Breast epithelium (tissue), 3 donors: Measurements from ENCODE around the gene WDR86.

Source experiments
- POLR2AphosphoS5 ChIP-seq, 3 donors: sonication (generic); formaldehyde crosslinking; IDR thresholded peaks; one replicate each; pipeline ENCODE4 v1.6.1; 2017; ENCODE audit warnings: antibody characterized with exemption in 3 of 3
- TF ChIP-seq, protein P1 (sequence below), 3 donors: fragments of 450-650 bp; IDR thresholded peaks; one replicate each; pipeline ENCODE4 v1.5.1; 2016 to 2017; ENCODE audit warnings: antibody characterized with exemption in 3 of 3, mild to moderate bottlenecking in 3 of 3, moderate library complexity in 3 of 3

DNA sequence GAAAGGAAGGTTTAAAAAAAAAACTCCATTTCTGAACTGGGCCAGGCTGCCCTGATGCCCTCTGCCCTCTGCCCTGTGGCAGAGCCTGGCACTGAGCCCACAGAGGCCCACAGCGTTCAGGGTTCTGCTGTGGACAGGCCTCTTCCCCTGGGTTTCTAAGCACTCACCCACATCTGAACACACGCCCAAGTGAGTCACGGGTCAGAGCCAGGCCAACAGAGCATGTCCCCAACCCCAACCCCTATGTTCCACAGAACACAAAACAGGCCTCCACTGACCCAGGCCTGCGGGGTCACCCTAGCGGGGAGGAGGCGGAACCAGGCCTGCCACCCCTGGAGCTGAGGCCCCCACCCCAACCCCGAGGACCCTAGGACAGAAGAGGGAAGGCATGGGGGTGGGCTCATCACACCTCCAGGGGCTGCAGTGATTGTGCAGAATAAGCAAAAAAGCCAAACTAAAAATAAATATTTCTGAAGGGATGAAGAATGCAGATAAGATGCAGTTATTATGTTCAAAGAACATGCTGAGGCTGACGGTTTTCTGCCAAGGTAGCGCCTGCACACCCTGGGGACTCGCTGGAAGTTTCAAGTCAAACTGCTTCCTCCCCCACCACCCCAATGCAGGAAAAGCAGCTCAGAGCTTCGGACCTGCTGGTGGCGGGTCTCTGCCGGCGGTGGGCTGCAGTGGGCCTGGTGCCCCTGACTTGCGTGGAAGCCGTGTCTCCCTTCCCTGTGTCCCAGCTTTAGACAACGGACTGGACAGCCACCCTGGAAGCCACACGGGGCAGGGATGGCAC lies 5.4 kb downstream of the WDR86 start:
- TF ChIP-seq, protein P1, sequence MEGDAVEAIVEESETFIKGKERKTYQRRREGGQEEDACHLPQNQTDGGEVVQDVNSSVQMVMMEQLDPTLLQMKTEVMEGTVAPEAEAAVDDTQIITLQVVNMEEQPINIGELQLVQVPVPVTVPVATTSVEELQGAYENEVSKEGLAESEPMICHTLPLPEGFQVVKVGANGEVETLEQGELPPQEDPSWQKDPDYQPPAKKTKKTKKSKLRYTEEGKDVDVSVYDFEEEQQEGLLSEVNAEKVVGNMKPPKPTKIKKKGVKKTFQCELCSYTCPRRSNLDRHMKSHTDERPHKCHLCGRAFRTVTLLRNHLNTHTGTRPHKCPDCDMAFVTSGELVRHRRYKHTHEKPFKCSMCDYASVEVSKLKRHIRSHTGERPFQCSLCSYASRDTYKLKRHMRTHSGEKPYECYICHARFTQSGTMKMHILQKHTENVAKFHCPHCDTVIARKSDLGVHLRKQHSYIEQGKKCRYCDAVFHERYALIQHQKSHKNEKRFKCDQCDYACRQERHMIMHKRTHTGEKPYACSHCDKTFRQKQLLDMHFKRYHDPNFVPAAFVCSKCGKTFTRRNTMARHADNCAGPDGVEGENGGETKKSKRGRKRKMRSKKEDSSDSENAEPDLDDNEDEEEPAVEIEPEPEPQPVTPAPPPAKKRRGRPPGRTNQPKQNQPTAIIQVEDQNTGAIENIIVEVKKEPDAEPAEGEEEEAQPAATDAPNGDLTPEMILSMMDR (IDR thresholded peaks at IDR 0.05), result no peak
- peak in 1 of 3 donors; percentile 20 for TF ChIP-seq POLR2AphosphoS5 (IDR thresholded peaks at IDR 0.05)
